ENCODE results near the gene UIMC1. TPM values are rescaled to one million over a fixed set of nuclear protein-coding genes. Genes with fewer than 3 reads are reported as not detected.

UIMC1 gene
- total RNA-seq, 1 experiment from 2014 or later, result 38.4 TPM

GRCh38 chr5:176874198-176874780 is 132.3 kb downstream of the UIMC1 start:
- RAD21 ChIA-PET (ENCODE audit: low non-redundant PET in 1 of 2, low total read pairs in 2 of 2, uncharacterized antibody in 2 of 2, unreplicated experiment in 2 of 2), result no interaction called here

More at GRCh38 chr5:176874198-176874780, 132.3 kb downstream of the UIMC1 start:
- Histone ChIP-seq H4K20me1 (ENCODE audit: insufficient read depth) (no peaks in the 10 kb centered on the region), H3K4me1 (ENCODE audit: control insufficient read depth in 1 of 2, insufficient read depth in 2 of 2, low read length in 2 of 2) (no peaks in the 10 kb centered on the region), H2AFZ (ENCODE audit: low read depth, low read length, poor library complexity, severe bottlenecking) (no peak overlapping the region), H3K9ac (ENCODE audit: low read length) (no peak overlapping the region), H3K4me2 (ENCODE audit: low read length) (no peak overlapping the region), H3K79me2 (ENCODE audit: insufficient read depth, low read length) (no peaks in the 10 kb centered on the region), H3K9me3 (ENCODE audit: control insufficient read depth in 1 of 2, insufficient read depth in 1 of 2, low read depth in 1 of 2, low read length in 2 of 2) (no peaks in the 10 kb centered on the region), H3K9me2 (ENCODE audit: insufficient read depth) (no peaks in the 10 kb centered on the region), H3K4me3 (replicated peaks in 1 of 2; ENCODE audit: low read depth in 1 of 2, low read length in 2 of 2) (no peak overlapping the region), H3K36me3 (ENCODE audit: control insufficient read depth in 1 of 2, insufficient read depth in 2 of 2, low read length in 2 of 2) (no peaks in the 10 kb centered on the region), H3K27ac (ENCODE audit: low read depth, low read length) (no peak overlapping the region), H3K27me3 (ENCODE audit: insufficient read depth, low read length) (no peaks in the 10 kb centered on the region)
- BruUV-seq (replicated peaks), result no TSS peak
- DNase-seq (ENCODE audit: low read depth, low spot score), result no peak
- ChIA-PET CTCF (no interaction called here), POLR2A (no interaction called here)
- no peak for ATAC-seq
- no peak for TF ChIP-seq POLR2A (IDR thresholded peaks at IDR 0.05; ENCODE audit: borderline replicate concordance, extremely low read depth, insufficient read depth, insufficient read length)
- no peak for TF ChIP-seq SP1 (IDR thresholded peaks at IDR 0.05; ENCODE audit: low read depth)
- TF ChIP-seq CEBPB (IDR thresholded peaks at IDR 0.05; ENCODE audit: low read depth), result no peak
- no peak for TF ChIP-seq ELF1 (IDR thresholded peaks at IDR 0.05; ENCODE audit: borderline replicate concordance, low read depth)
- no peak for TF ChIP-seq JUND (IDR thresholded peaks at IDR 0.05)
- TF ChIP-seq CTCF (IDR thresholded peaks at IDR 0.05 in 2 of 3, conservative IDR thresholded peaks at IDR 0.05 in 1 of 3; ENCODE audit: borderline replicate concordance in 1 of 3, insufficient read depth in 1 of 3, low read depth in 2 of 3, low read length in 2 of 3), result no peak
- no peak for TF ChIP-seq EZH2 (IDR thresholded peaks at IDR 0.05)
- TF ChIP-seq POLR2AphosphoS5 (IDR thresholded peaks at IDR 0.05; ENCODE audit: low read depth, low read length), result no peak
- TF ChIP-seq EGR1 (IDR thresholded peaks at IDR 0.05; ENCODE audit: low read depth), result no peak
- TF ChIP-seq REST (IDR thresholded peaks at IDR 0.05; ENCODE audit: low read depth), result no peak
- TF ChIP-seq EZH2phosphoT487 (IDR thresholded peaks at IDR 0.05; ENCODE audit: borderline replicate concordance), result no peak
- TF ChIP-seq MAX (IDR thresholded peaks at IDR 0.05), result no peak
- TF ChIP-seq YY1 (IDR thresholded peaks at IDR 0.05; ENCODE audit: extremely low read depth, insufficient replicate concordance, low read depth, low read length), result no peak
- TF ChIP-seq SIN3A (IDR thresholded peaks at IDR 0.05; ENCODE audit: low read depth), result no peak
- no peak for TF ChIP-seq TCF7L2 (IDR thresholded peaks at IDR 0.05; ENCODE audit: borderline replicate concordance, extremely low read depth, insufficient read depth, insufficient read length)
- no peak for TF ChIP-seq RAD21 (IDR thresholded peaks at IDR 0.05; ENCODE audit: low read depth)
- intact Hi-C loops (cut with micrococcal nuclease), result no loop called here

Measured in HCT116 (cell line).